Stimulated activated CD8-positive, alpha-beta memory T cell treated with anti-CD3 and anti-CD28 coated beads, Interleukin-2, amount 100 ng/mL, for 1 hour (primary cell): ENCODE measurements around the gene DYNLT2B.
A peak's percentile ranks its signal among the peaks of the same experiment; 100 is the strongest.
"Not testable (repeated sequence)": the region's sequence is repeated elsewhere in the genome, so short reads cannot be mapped to it uniquely, and the experiment has no call there.

Experiments used
- DNase-seq, 2 donors: peaks; one replicate each; pipeline ENCODE4 v3.0.0-alpha.2; 2020; ENCODE audit warnings: low read depth in 2 of 2

Gene DYNLT2B

DNA sequence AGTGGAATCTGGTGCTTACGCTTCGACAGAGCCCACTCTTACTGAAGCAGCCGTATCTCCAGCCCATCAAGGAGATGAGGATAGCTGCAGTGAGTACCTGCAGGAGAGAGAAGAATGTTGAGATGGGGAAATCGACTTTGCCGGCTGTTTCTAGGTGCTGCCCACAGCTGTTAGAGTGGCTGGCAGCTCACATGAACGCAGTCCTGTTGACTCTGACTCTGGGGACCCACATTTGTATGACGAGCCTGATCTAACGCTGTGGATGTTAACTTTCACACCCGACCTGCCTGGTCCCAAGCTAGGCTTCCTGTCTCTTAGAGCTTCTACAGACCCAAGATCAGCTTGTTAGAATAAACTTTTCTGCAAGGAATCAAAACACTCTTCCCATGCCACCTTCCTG, 8.9 kb upstream of the DYNLT2B start:
- DNase-seq: no peak

DNA sequence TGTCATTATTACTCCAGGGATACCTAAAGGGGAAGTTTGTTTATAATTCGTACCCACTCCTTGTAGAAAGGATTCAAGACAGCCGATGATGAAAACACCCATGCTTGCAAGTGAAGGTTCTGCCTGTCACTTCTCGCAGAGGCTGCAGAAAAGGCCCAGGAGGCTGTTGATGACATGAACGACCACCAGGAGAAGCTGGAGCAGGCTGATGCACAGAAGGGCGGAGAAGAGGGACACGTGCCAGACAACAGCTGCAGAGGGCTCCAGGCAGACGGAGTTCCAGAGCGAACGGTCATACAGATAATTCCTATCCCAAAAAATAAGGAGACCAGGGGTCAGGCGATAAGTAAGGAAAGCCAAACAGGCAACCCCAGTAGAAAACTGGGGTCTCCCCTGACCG, 5.7 kb upstream of the DYNLT2B start:
- DNase-seq: no peak

DNA sequence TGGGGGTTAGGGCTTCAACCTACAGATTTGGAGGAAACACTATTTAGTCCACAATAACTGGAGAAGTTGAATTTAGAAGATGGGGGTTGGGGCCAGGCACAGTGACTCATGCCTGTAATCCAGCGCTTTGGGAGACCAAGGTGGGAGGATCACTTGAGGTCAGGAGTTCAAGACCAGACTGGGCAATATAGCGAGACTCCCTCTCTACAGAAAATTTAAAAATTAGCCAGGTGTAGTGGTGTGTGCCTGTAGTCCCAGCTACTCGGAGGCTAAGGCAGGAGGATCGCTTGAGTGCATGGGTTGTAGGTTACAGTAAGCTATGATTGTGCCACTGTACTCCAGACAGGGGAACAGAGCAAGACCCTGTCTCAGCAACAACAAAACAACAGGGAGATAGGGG, 5.0 kb upstream of the DYNLT2B start:
- DNase-seq: no peak

DNA sequence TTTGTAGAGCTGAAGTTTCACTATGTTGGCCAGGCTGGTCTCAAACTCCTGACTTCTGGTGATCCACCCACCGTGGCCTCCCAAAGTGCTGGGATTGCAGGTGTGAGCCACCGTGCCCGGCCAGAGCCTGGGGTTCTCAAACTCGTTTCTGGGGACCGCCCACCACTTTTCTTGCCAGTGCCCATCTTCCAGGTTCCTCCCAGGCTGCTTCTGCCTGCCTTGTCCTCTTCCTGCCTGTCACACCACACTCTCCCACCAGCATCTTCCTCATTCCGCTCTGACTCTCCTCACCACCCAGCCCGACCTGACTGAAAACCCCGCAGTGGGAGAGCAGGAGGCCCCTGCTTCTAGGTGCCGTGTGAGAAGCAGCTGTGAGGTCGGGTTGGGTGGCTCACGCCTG, 3.1 kb upstream of the DYNLT2B start:
- DNase-seq: no peak

DNA sequence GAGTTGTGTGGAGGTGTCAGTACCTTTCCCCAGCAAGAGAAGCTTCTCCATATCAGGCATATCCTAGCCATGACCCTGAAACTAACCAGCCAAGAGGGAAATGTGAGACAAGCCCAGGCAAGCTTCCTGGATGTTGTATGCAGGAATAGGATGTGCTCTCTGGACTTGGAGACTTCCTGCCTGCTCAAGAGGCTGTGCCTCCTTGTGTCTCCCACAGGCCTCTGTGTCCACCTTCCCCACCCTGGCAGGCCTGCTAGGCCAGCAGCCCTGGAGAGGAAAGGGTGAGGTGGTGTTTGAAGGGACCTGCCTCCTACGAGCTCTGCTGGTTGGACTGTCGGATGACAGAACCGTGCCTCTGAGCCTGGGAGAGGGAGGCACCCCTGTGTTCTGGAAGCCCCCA, 2.1 kb upstream of the DYNLT2B start:
- no peak for DNase-seq

DNA sequence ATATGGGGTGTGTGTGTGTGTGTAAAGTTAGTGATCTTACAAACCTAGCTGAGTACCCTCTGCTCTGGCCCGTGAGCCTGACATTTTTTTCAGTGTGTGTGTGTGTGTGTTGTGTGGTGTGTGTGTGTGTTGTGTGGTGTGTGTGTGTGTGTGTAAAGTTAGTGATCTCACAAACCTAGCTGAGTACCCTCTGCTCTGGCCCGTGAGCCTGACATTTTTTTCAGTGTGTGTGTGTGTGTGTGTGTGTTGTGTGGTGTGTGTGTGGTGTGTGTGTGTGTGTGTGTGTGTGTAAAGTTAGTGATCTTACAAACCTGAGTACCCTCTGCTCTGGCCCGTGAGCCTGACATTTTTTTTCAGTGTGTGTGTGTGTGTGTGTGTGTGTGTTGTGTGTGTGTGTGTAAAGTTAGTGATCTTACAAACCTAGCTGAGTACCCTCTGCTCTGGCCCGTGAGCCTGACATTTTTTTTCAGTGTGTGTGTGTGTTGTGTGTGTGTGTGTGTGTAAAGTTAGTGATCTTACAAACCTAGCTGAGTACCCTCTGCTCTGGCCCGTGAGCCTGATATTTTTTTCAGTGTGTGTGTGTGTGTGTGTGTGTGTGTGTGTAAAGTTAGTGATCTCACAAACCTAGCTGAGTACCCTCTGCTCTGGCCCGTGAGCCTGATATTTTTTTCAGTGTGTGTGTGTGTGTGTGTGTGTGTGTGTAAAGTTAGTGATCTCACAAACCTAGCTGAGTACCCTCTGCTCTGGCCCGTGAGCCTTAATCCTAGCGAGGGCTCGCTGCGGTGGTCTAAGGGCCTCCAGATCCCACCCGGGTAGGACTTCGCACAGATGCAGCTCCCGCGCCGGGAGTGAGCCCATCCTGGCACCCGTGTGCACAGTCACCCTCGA, 997 bp downstream of the DYNLT2B start:
- DNase-seq: not testable (repeated sequence)

DNA sequence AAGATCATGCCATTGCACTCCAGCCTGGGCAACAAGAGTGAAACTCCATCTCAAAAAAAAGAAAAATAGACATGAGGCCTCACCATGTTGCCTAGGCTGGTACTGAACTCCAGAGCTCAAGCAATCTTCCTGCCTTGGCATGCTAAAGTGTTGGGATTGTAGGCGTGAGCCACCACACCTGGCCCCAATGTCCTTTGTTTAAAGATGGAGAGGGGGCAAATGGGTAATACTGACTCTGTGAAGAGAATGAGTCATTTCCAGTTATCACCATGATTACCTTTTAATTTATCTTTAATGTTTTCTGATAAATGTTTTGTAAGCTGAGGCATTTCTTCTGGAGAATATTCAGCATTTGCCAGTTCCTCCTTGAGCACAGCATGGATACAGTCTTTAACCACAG, 2.2 kb downstream of the DYNLT2B start:
- no peak for DNase-seq

DNA sequence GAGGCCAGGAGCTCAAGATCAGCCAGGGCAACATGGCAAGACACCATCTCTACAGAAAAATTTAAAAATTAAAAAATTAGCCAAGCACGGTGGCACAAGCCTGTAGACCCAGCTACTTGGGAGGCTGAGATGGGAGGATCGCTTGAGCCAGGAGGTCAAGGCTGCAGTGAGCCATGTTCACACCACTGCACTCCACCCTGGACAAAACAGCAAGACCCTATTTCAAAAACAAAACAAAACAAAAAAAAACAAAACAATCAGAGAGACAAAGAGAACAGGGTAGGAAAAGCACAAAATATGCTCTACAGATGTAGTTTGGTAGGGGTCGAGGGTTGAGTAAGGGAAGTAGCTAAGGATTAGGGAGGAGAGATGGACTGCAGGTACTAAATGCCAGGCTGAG, 3.4 kb downstream of the DYNLT2B start:
- DNase-seq: no peak

DNA sequence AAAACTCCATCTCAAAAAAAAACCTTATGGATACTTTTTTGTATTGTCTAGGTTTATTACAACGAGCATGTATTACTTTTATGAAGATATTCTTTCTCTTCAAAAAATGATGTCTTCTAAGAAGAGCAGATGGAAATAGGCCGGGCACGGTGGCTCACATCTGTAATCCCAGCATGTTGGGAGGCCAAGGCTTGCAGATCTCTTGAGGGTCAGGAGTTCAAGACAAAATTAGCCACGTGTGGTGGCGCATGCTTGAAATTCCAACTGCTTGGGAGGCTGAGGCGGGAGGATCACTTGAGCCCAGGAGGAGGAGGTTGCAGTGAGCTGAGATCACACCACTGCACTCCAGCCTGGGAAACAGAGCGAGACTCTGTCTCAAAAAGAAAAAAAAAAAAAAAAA, 4.0 kb downstream of the DYNLT2B start:
- DNase-seq: not testable (repeated sequence)

DNA sequence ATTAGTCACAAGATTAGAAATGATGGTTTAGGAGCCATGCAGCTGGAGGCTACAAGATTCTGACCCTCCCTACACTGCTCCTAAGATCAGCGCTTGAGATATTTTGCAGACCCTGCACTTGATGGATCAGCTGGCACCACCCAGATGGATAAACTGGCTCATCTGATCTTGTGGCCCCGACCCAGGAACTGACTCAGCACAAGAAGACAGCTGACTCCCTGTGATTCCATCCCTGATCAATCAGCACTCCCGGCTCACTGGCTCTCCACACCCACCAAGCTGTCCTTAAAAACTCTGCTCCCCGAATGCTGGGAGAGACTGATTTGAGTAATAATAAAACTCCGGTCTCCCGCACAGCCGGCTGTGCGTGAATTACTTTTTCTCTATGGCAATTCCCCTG, 15.1 kb downstream of the DYNLT2B start:
- not testable (repeated sequence) for DNase-seq

DNA sequence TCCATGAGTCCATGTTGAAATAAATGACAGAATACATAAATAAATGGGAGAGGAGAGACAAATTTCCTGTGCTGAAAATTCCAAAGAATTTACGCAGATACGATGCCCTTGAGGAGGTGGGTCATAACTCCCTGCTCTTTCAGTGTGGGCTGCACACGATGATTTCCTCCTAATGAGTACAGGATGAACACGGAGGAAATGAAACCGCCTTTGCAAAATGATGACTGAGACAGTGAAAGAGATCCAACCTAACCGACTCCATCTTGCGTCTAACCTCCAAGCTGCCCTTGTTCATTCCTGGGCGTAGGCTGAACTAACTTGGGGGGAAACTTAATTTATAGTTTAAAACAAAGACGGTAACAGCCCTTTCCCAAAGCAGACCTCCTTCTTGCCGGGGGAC, 15.5 kb downstream of the DYNLT2B start:
- DNase-seq: not testable (repeated sequence)

DNA sequence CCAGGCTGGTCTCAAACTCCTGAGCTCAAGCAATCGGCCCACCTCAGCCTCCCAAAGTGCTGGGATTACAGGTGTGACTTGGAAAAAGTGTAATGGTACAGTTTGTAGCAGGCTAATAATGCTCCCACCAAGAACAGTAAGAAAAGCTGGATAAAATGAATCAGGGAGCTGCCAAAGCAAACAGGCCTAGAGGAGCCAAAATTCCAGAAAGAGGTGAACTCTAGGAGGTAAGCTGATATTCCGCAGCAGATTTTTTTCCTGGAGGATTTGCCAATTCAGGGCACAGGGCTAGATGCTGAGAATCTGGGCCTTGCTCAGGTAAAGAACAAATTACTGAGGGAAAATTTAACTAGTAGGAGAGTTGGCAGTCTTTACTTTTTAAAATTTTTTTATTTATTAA, 19.5 kb downstream of the DYNLT2B start:
- no peak for DNase-seq

DNA sequence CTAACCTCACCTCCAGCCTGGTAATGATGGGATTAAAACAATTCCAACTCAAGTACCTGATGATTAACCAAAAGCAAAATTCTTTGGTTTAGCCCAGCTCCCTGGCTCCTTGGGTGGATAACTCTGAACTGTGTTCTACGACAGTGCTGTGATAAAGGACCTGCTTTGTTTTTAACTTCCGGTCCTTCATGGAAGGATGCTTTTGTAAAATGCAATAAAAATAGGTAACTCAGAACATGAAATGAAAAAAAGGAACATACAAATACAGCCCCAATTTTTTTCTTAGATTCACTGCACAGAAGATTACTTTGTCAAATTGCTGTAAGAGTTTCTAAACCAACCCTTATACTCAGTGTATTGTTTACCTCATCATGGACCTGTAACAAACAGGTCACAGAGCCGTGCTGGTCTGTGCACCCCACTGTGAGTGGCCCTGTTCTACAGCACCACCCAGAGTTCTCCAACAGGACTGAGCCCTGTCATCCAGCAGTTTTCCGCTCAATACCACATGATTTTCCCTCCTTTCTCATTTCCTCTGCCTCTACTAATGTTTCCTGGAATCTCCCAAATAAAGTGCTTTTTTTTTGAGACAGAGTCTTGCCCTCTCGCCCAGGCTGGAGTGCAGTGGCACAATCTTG, 25.6 kb downstream of the DYNLT2B start:
- no peak for DNase-seq

DNA sequence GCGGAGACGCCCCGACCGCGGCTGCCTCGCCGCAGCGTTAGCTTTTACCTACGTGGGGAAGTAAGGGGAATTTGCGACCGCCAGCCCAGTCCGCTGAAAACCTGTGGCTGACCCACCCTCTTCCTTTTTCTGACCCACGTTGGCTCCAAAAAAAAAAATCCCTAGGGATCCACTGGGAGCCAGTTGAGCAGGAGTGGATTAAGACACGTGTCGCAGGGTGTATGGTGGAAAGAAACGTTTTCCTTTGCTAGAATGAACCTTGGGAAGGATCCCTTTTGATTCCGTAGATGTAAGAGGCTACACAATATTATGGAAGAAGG, 29.9 kb downstream of the DYNLT2B start:
- no peak for DNase-seq

DNA sequence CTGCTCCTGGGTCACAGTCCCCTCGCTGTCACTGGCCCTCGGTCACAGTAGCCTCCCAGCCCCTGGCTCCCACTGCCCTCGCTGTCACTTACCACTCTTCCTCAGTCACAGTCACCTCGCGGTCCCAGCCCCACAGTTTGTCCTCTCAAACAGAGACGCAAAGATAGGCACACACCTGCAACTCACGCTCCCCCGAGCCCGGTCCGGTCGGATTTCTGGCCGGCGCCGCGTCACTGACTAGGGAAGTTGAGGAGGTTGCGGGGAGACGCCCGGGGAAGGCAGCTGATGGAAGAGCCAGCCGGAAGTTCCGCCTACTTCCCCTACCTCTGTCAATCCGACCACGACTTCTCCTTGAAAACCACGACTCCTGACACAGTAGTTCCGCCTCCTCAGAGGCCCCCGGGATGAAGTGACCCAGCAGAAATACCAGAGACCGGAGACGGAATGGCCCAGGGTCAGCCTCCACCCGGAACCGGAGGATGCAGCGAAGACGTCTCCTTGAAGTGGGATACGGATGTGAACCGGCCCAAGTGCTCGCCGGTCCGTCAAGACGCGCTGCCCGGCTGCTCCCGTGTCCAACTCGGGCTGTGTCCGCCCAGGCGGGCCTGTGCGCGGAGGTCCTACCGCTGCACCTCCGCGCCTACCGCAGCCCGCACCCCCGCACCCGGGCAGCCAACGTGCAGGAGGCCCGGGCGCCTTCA, 30.4 kb downstream of the DYNLT2B start, which contains the start of gene PCYT1A:
Gene PCYT1A (minus strand): TSS at position 287 of the 701 bp plus-strand sequence. CDS start 17,195 bp downstream, outside the sequence.
- peak; percentile 39 to 47 for DNase-seq

DNA sequence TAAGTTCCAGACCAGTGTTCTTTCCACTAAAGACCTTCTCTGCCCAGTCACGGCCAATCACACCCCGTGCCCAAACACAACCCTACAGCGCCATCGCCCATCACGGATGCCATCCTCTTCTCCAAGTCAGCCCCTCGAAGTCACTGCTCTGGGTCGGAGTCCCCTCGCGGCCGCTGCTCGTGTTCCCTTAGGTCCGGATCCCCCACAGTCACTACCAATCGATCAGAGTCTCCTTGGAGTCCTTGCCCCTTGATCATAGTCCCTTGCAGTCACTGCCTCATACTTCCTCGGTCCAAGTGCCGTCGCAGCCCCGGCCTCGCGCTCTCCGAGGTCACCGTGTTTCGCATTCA, 31.0 kb downstream of the DYNLT2B start:
- DNase-seq: no peak

DNA sequence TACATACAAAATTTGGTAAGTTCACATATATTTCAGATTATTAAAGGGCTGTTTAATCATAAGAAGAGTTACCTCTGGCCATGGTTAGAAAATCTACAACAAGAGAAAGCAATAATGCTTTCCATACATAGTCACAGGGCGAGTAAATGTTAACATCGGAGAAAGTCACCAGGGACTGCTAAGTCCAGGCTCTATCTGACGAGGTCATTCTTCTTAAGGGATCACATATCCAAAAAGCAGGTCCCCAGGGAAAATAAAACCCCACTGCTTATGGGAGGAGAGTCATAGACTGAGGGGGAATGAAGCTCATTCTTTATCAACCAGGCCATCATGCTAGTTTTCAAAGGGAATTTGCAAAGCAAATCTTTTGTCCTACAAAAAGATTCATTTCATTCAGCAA, 33.6 kb downstream of the DYNLT2B start:
- DNase-seq: no peak

DNA sequence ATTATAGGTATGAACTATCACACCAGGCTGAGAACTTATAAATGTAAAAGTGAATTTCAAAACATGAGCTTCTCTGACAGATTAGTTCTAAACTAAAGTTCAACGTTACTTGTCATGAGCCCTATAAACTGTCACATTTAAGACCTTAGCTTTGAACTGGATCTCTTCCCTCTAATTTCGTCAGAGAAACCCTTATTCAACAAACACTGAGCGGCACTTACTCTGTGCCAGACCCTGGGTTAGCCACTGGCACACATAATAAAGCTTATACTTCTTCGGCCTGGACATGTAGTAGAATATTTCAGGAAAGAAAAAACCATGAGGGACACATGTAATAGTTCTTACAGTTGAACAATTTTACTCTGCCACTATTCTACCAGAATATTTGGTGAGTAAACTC, 36.1 kb downstream of the DYNLT2B start:
- no peak for DNase-seq

DNA sequence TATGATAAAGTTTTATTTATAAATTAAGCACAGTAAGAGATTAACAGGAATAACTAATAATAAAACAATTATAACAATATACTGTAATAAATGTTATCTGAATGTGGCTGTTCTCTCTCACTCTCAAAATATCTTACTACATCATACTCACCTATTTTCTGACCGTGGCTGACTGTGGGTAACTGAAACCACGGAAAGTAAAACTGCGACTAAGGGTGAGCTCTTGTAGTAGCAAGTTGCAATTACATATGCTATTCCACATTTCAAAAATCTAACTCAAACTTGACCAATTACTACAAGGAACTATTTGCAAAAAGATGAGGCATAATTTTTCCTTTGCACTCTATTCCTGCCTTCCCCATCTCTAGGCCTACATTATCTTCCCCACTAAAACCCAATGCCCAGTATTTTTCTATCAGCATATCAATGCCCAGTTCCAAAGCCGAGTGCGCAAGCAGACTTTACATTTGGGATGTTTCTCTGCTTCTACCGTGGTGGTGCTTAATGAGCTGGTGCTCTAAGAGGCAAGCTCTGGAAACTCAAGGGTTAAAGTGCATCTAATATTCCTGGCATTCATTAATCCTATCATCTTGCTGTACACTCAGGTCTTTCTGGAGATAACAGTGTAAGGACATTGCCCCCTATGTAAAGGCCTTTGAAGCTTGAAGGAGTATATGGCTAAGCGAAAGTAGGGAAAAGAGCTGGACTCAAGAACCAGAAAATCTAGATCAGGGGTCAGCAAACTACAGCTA, 37.2 kb downstream of the DYNLT2B start:
- no peak for DNase-seq

DNA sequence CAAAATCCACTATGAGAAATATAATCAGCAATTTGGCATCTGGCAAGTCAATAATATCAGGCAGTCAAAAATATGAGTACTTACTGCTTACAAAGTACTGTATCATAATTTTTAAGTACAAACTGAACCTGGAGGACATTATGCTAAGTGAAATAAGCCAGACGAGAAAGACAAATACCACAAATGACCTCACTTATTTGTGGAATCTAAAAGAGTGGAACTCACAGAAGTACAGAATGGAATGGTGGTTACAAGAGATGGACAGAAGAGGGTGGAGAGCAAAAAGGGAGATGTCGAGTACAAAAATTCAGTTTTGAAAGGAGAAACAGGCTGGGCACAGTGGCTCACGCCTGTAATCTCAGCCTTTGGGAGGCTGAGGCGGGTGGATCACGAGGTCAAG, 42.9 kb downstream of the DYNLT2B start:
- no peak for DNase-seq

DNA sequence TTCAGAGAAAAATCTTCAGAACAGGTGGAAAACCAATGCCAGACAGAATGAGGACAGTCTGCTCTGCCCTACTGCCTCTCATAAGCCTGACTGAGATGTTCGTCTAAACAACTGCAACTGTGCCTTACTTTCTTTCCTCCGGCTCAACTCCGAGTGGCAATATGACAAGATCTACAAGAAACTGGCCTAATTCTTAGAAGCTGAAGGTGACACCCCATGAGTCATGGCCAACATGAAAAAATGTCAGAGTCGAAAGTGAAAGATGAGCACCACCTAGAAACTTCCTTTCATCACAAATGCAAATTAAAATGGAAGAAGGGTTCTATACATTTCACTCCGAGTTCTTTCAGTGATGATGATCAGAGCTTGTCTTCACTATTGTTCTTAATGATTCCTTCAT, 43.5 kb downstream of the DYNLT2B start:
- peak; percentile 24 to 31 for DNase-seq

DNA sequence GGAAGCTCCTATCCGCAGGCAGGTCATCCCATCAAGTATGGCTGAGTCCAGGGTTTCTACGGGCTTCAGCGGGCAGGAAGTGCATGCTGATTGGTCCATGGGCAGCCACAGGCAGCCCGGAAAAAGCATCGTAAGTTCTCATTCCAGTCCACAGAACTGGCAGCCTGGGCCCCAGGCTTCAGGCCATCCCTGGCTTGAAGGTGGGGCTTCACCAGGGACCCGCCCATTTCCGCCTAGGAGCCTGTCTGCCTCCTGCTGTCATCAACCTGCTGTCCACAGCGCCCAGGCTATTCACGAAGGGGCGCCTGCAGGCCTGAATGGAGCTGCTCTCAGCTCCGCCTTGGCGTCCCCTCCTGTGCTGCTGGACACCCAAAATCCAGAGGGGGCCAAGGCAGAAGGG, 44.4 kb downstream of the DYNLT2B start:
- DNase-seq: no peak
